ENCODE results near the gene HDDC2.

- TF ChIP-seq POLR2A (IDR thresholded peaks at IDR 0.05) (no peak), CTCF (IDR thresholded peaks at IDR 0.05) (no peak)
Observed at GRCh38 chr6:125340175-125340835, 38.5 kb upstream of the HDDC2 start.

Data from Peyer's patch (tissue), 4 donors.